T-helper 2 cell treated with Interferon-gamma antibody and Interleukin-4, amounts not matched to agents 100 ng/mL and 5 ng/mL, for 36 hours (primary cell): ENCODE measurements around the gene ITGB2. TPM values are rescaled to one million over a fixed set of nuclear protein-coding genes. Genes with fewer than 3 reads are reported as not detected.
"Not testable (repeated sequence)": the region's sequence is repeated elsewhere in the genome, so short reads cannot be mapped to it uniquely, and the experiment has no call there.

Experiments
- intact Hi-C: fragments of 100-400 bp; cut with micrococcal nuclease; formaldehyde crosslinking; loops from one replicate; pipeline ENCODE4 v1.15.1; 2023
- total RNA-seq: library from RNA; stranded (reverse); gene quantifications from 2 replicates; pipeline ENCODE4 v1.2.3, GENCODE V29; 2022

The ITGB2 gene
- total RNA-seq, 1 donor from 2014 or later = 447 TPM

DNA sequence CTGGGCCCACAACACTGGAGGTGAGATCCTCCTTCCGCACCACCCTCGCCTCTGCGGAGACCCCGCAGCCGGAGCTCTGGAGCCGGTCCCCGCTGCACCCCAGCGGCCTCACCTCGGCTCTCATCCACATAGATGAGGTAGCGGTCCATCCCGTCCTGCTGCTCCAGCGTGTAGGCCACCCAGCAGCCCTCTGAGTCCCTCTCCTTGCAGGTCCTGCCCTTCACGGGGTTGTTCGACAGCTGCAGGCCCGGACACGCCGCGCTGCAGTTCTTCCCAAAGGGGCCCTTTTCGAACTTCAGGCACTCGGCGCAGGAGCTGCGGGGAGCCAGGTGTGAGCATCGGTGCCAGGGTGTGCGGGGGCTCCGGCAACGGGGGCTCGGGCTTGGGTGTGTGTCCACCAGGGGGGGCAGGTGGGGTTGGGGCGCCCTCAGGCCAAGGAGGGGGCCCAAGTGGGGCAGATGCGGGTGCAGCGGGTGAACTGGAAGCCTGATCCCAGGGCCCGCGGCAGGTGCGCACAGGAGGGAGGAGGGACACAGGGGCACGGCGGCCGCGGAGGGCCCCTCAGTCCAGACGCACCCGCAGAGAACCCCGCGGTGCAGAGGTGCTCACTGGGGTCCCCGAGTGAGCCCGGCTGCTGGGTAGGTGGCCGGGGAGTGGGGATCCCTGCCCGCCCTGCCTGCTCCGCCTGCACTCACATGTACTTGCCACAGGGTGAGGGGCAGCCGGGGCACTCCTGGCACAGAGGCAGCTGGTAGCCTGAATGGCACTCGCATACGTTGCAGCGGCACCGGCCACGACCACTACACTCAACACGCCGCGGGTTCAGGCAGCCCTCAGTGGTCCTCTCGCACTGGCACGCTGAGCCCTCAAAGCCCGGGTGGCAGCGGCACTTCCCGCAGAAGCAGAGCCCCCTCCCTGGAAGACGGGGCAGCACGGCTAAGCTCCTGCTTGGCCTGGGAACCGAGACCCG is 31.8 kb downstream of the ITGB2 start:
- intact Hi-C loops = no loop called here

GRCh38 chr21:44887807-44888580 is 32.7 kb downstream of the ITGB2 start:
- intact Hi-C loops = no loop called here

GRCh38 chr21:44887126-44887806 is 33.4 kb downstream of the ITGB2 start:
- intact Hi-C loops = no loop called here

DNA sequence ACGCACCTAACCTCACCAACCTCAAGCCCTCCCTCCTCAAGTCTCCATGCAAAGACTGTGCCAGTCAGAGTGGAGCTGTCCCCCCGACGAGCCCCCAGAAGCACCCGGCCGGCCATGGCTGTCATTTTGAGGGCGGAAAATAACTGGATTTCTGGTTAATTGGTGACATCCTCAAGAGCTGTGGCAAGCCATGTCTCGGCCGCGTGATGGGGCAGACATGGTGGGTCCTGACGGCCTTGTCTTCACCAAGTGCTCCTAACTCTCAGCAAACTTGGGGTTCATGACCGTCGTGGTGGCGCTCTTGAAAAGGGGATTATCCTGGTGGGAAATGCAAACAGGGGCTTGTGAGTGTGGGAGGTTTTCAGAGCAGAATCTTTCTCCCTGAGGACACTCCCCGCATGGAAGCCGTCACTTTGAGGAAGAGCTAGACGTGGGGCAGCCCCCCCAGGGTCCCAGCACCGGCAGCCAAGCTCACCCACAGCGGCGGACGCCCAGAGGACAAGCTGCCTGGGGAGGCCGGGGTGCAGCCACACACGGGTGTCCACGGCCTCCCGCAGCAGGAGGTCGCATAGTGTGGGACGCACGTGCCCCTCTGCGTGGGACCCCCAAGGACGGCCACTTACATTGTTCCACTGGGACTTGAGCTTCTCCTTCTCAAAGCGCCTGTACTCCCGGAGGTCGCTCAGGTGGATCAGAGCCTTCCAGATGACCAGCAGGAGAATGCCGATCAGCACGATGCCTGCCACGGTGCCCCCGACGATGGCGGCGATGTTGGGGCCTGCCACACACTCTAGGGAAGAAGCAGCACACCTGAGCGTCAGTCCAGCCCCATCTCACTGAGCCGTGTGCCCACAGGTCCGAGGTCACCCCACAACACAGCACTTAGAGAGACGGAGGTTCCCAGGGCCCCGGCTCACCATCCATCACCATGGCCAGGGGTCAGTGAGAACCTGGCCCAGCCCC is 34.3 kb downstream of the ITGB2 start:
- intact Hi-C loops = no loop called here

GRCh38 chr21:44885615-44886014 is 35.1 kb downstream of the ITGB2 start:
- intact Hi-C loops = no loop called here

DNA sequence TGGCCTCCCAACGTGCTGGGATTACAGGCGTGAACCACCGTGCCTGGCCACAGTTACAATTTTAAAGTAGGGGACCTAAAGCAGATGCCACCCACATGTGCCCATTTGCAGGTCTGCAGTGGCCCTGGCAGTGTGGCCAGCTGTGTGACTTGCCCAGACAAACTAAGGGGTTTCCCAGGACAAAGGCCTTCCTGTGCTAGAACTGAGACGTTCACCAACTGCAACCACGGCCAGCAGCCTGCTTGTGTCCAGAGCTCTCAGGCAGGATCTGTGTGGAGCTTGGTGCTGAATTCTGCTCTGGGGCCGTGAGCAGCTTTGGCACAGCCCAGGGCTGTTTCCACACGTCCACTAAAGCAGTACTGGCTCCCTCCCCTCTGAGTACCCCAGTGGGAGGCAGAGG is 36.6 kb downstream of the ITGB2 start:
- intact Hi-C loops = no loop called here

DNA sequence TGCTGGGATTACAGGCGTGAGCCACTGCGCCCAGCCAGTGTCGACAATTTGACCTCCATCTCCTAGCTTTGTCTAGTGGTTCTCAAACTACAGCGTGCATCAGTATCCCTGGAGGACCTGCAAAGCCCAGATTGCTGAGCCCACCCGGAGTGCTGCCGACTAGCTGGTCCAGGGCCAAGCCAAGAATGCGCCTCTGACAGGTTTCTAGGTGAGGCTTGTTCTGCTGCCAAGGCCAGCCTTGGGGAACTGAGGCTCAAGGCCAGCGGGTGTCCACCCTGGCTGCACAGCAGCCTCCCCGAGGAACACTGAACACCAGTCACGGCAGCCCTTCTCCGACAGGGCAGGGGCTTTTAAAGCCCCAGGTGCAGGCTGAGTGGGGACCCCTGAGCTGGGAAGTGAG is 37.4 kb downstream of the ITGB2 start:
- intact Hi-C loops = no loop called here

DNA sequence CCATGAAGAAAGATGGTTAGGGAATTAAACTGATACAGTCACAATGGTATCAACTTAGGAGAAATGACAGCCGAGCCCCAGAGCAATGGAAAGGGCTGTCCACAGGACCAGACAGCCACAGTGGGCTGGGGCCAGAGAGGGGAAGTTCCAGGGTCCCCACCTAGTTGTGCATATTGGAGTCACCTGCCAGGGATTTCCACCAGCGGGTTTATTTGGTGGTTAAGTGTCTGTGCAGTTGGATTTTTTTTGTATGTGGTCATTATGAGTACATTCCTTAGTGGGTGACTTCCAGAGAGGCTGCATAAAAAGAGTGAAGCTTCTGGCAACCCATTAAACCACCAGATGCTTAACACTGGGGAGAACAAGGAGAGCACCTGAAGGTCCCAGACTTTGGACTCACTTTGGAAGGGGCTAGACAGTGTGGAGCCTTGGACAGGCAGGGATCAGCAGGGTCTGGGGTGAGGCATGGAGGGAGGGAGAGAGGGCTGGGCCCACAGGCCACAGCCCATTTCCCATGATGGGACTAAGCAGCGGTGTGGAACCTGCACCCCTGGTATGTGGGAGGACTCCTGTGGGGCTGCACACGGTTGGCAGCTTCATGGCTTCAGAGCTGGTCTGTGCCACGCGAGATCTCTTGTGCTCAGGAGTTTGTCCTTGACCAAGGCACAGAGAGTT is 39.4 kb downstream of the ITGB2 start:
- intact Hi-C loops = no loop called here

DNA sequence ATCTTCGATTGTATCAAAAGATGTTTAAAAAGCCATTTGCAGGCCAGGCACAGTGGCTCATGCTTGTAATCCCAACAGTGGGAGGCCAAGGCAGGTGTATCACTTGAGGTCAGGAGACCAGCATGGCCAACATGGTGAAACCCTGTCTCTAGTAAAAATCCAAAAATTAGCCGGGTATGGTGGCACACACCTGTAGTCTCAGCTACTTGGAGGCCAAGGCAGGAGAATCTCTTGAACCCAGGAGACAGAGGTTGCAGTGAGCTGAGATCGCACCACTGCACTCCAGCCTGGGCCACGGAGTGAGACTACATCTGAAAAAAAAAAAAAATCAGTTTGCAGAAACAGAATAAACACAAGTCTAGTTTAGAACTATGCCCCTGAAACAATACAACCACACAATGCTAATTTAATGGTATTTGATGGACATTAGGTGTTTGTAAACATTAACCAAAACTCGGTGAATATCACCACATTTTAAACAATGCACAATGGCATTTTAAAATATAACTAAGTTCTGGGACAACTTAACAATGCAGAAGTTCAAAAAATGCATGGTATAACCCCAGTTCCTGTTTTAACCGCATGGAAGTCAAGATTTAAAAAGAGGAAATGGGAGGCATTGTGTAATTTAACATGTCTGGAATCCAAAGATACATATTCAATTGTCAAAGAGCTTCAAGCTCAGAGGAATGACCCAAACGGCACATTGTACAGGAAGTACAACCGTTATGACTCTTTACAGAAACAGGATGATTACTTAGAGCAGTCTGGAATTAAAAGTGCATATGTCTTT is 40.1 kb downstream of the ITGB2 start:
- intact Hi-C loops = no loop called here

GRCh38 chr21:44879238-44879637 is 41.5 kb downstream of the ITGB2 start:
- intact Hi-C loops = not testable (repeated sequence)

DNA sequence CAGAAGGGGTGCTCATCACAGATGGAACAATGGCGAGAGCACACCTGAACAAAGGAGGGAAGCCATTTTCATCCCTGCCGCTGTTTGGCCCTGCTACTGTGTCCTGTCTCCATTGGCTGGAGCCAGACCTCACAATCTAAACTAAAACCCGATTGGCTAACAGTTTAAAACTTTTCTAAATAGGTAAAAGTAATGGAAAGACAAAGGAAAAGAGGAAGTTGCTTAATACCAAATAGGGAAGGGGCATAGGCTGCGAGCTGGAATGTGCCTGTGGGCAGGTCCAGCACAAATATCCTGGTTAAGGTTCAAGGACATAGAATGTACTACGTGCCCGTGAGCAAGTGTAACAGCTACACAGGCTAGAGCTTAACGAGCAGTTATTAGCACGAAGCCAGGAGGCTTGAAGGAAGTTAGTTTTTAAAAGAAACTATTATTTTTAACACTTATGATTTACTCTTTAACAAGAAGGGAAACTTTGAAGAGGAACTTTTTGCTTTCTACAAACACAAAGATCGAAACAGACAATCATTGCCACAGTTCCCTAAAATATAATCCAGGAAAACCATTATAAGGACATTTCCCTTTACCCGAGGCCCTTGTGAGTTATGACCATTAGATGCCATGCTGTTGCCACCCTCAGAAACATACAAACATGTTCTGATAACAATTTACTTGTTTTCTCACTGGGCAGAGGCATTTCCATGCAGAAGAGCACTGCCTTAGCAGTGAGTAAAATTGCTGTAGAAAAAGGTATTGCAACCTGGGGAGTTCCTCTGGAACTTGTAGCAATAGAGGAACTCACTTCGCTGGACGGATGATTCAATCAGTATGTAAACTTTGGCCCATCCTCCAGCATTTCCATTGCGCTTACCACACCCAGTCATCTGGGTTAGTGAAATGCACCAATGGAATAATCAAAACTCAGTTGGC is 42.4 kb downstream of the ITGB2 start:
- intact Hi-C loops = no loop called here

DNA sequence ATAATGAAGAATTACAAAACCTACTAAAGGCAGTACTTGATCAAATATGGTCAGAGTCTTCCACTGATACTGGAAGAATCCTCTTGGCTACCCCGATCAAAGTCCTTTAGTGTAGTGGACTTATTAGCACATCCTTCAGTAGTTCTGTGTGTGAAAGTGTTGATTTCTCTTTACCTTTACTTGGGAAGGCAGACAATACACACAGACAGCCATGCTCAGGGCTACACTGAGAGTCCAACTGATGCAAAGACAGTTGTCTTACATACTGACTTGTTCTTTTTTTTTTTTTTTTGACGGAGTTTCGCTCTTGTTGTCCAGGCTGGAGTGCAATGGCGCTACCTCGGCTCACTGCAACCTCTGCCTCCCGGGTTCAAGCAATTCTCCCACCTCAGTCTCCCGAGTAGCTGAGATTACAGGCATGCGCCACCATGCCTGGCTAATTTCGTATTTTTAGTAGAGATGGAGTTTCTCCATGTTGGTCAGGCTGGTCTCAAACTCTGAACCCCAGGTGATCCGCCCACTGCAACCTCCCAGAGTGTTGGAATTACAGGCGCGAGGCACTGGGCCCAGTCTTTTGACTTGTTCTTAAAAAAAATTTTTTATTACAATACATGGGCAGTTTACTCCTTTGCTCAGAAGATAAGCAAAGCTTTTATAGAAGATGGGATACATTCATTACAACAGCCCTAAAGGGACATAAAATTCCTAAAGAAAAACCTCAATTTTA is 43.7 kb downstream of the ITGB2 start:
- intact Hi-C loops = no loop called here

GRCh38 chr21:44875316-44875700 is 45.4 kb downstream of the ITGB2 start:
- intact Hi-C loops = loop anchor here (2.0 kb wide), 1 partner anchor 73 kb away; no protein-coding TSS in a partner anchor

DNA sequence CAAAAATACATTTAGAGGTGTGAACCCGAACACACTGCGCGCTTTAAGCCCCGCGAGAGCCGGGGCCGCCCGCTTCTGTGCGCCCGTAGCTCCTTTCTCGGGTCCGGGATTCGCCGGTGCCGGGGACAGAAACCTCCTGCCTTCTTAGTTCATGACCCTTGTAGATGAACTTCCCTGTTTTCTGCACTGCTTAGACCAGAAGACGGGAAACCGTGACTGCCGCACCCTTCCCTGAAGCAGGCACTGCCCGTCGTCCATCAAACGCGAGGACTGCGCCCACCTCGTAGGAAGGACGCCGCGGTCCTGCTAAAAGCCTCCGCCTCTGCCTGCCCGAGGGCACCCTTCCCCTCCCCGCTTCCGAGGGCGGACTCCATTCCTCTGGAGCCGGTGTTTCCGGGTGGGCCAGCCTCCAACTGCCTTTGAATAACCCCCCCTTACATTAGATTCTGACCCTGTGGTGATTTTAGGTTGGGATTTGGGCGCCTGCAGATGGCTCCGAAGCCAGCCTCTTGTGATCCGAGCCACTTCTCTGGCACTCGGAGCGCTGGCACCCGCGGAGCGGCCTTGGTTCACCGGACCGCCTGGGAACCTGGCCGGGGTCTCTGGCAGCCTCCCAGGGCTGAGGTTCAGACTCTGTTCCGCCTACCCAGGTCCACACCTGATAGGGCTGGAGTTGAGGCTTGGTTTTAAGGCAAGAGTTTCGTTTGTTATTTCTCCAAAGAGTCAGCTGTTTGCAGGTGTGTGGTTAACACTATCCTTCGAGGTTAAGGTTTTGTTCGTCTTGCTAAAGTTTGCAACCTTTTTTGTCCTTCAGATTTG is 46.0 kb downstream of the ITGB2 start:
- intact Hi-C loops = loop anchor here (2.0 to 5.0 kb wide), 2 partner anchors 38 to 72 kb away; no protein-coding TSS in a partner anchor

GRCh38 chr21:44874240-44874496 is 46.5 kb downstream of the ITGB2 start:
- intact Hi-C loops = loop anchor here (2.0 to 5.0 kb wide), 2 partner anchors 38 to 71 kb away; no protein-coding TSS in a partner anchor
